Measurements from ENCODE around the gene CAMK2B. TPM values are rescaled to one million over a fixed set of nuclear protein-coding genes. Genes with fewer than 3 reads are reported as not detected.
A peak's percentile ranks its signal among the peaks of the same experiment; 100 is the strongest.

The CAMK2B gene
- total RNA-seq, 1 experiment from 2014 or later: 2.0 TPM

GRCh38 chr7:44284881-44285541, 40.4 kb downstream of the CAMK2B start:
- no peak overlapping the region for H3K4me3 ChIP-seq
- no peak for DNase-seq
- no peaks in the 10 kb centered on the region for H3K36me3 ChIP-seq
- no peaks in the 10 kb centered on the region for H3K9me3 ChIP-seq
- no peaks in the 10 kb centered on the region for H3K27me3 ChIP-seq

GRCh38 chr7:44284216-44284615, 41.2 kb downstream of the CAMK2B start:
- Histone ChIP-seq H3K27me3 (no peaks in the 10 kb centered on the region), H3K36me3 (no peaks in the 10 kb centered on the region), H3K4me3 (no peak overlapping the region), H3K9me3 (no peaks in the 10 kb centered on the region)
- no peak for DNase-seq

GRCh38 chr7:44283381-44284211, 41.8 kb downstream of the CAMK2B start:
- Histone ChIP-seq H3K4me3 (no peak overlapping the region), H3K9me3 (no peaks in the 10 kb centered on the region), H3K27me3 (no peaks in the 10 kb centered on the region), H3K36me3 (no peaks in the 10 kb centered on the region)
- no peak for DNase-seq

GRCh38 chr7:44282601-44283171, 42.7 kb downstream of the CAMK2B start:
- Histone ChIP-seq H3K36me3 (no peaks in the 10 kb centered on the region), H3K27me3 (no peaks in the 10 kb centered on the region), H3K9me3 (no peaks in the 10 kb centered on the region), H3K4me3 (no peak overlapping the region)
- no peak for DNase-seq

GRCh38 chr7:44281811-44282600, 43.4 kb downstream of the CAMK2B start:
- no peak for DNase-seq
- H3K27me3 ChIP-seq: no peaks in the 10 kb centered on the region
- no peak overlapping the region for H3K4me3 ChIP-seq
- H3K36me3 ChIP-seq: no peaks in the 10 kb centered on the region
- H3K9me3 ChIP-seq: no peaks in the 10 kb centered on the region

GRCh38 chr7:44280993-44281721, 44.2 kb downstream of the CAMK2B start:
- H3K9me3 ChIP-seq: no peaks in the 10 kb centered on the region
- no peak overlapping the region for H3K4me3 ChIP-seq
- H3K27me3 ChIP-seq: no peaks in the 10 kb centered on the region
- H3K36me3 ChIP-seq: no peaks in the 10 kb centered on the region
- DNase-seq: no peak

GRCh38 chr7:44280636-44280992, 44.8 kb downstream of the CAMK2B start:
- H3K9me3 ChIP-seq: no peaks in the 10 kb centered on the region
- H3K27me3 ChIP-seq: no peaks in the 10 kb centered on the region
- no peak overlapping the region for H3K4me3 ChIP-seq
- no peaks in the 10 kb centered on the region for H3K36me3 ChIP-seq
- DNase-seq: no peak

- no peaks in the 10 kb centered on the region for H3K9me3 ChIP-seq
- no peaks in the 10 kb centered on the region for H3K27me3 ChIP-seq
- DNase-seq: no peak
- no peak overlapping the region for H3K4me3 ChIP-seq
- no peaks in the 10 kb centered on the region for H3K36me3 ChIP-seq
Measured at GRCh38 chr7:44279731-44280505, 45.5 kb downstream of the CAMK2B start.

GRCh38 chr7:44279286-44279685, 46.1 kb downstream of the CAMK2B start:
- no peak for DNase-seq
- no peaks in the 10 kb centered on the region for H3K9me3 ChIP-seq
- H3K27me3 ChIP-seq: no peaks in the 10 kb centered on the region
- no peak overlapping the region for H3K4me3 ChIP-seq
- H3K36me3 ChIP-seq: no peaks in the 10 kb centered on the region

GRCh38 chr7:44278451-44279161, 46.8 kb downstream of the CAMK2B start:
- Histone ChIP-seq H3K27me3 (no peaks in the 10 kb centered on the region), H3K9me3 (no peaks in the 10 kb centered on the region), H3K36me3 (no peaks in the 10 kb centered on the region), H3K4me3 (no peak overlapping the region)
- no peak for DNase-seq

- no peaks in the 10 kb centered on the region for H3K9me3 ChIP-seq
- peak; percentile 31 for DNase-seq
- H3K27me3 ChIP-seq: no peaks in the 10 kb centered on the region
- no peak overlapping the region for H3K4me3 ChIP-seq
- H3K36me3 ChIP-seq: no peaks in the 10 kb centered on the region
Measured at GRCh38 chr7:44277851-44278250, 47.5 kb downstream of the CAMK2B start.

GRCh38 chr7:44277391-44277790, 48.0 kb downstream of the CAMK2B start:
- Histone ChIP-seq H3K9me3 (no peaks in the 10 kb centered on the region), H3K4me3 (no peak overlapping the region), H3K36me3 (no peaks in the 10 kb centered on the region), H3K27me3 (no peaks in the 10 kb centered on the region)
- no peak for DNase-seq

GRCh38 chr7:44276571-44277221, 48.7 kb downstream of the CAMK2B start:
- no peak for DNase-seq
- Histone ChIP-seq H3K9me3 (no peaks in the 10 kb centered on the region), H3K4me3 (no peak overlapping the region), H3K27me3 (no peaks in the 10 kb centered on the region), H3K36me3 (no peaks in the 10 kb centered on the region)

- no peak overlapping the region for H3K4me3 ChIP-seq
- H3K9me3 ChIP-seq: no peaks in the 10 kb centered on the region
- no peaks in the 10 kb centered on the region for H3K36me3 ChIP-seq
- no peak for DNase-seq
- H3K27me3 ChIP-seq: no peaks in the 10 kb centered on the region
Measured at GRCh38 chr7:44275957-44276570, 49.3 kb downstream of the CAMK2B start.

Data from MG63 (cell line).